Measurements from ENCODE around the gene TEDC1. TPM values are rescaled to one million over a fixed set of nuclear protein-coding genes. Genes with fewer than 3 reads are reported as not detected.

The TEDC1 gene
- total RNA-seq, 4 donors from 2014 or later: 7.1 to 12.8 (median 7.6) TPM

- H3K27ac ChIP-seq: no peak overlapping the region
- intact Hi-C loops (cut with DNase I): no loop called here
- WGBS, 2 donors: 90% methylated on average over 2 of the region's 38 CpGs; no CpG with 5 or more reads in 1 of the 2 donors
- no peaks in the 10 kb centered on the region for H3K36me3 ChIP-seq
- peaks cover 0 to 6% (median 0%) of the 10 kb centered on the region in 4 donors for H3K27me3 ChIP-seq
- peaks cover 0 to 6% (median 0%) of the 10 kb centered on the region in 3 donors for H3K9me3 ChIP-seq
- H3K4me1 ChIP-seq: no peaks in the 10 kb centered on the region
- H3K4me3 ChIP-seq: no peak overlapping the region
- DNase-seq: no peak
- TF ChIP-seq POLR2A (IDR thresholded peaks at IDR 0.05): no peak
- no peak for TF ChIP-seq CTCF (IDR thresholded peaks at IDR 0.05)
Measured at GRCh38 chr14:105547741-105548169, 56.7 kb downstream of the TEDC1 start.

Other genes with a start within 250 kb of the TEDC1 start
- 10 to 100 TPM; 41.0 to 52.7 (median 46.9) TPM for gene BTBD6, start 242.7 kb upstream of the TEDC1 start, total RNA-seq
- 10 to 100 TPM; 22.2 to 37.9 (median 26.2) TPM for gene BRF1, start 190.2 kb upstream of the TEDC1 start, total RNA-seq
- gene PACS2, start 176.5 kb upstream of the TEDC1 start, total RNA-seq: 10 to 100 TPM; 20.2 to 42.3 (median 30.9) TPM
- gene TEX22, start 92.7 kb upstream of the TEDC1 start, total RNA-seq: under 1 TPM in 1 of 4 donors, not detected in 3; 0.57 TPM
- 10 to 100 TPM; 19.9 to 64.7 (median 39.6) TPM for gene MTA1, start 71.4 kb upstream of the TEDC1 start, total RNA-seq
- gene CRIP2, start 16.4 kb upstream of the TEDC1 start, total RNA-seq: 100 to 1,000 TPM in 2 of 4 donors, 10 to 100 TPM in 2; 44.2 to 118 (median 80.7) TPM
- 10 to 100 TPM in 3 of 4 donors, 1 to 10 TPM in 1; 8.2 to 35.6 (median 24.7) TPM for gene CRIP1, start 4.4 kb upstream of the TEDC1 start, total RNA-seq
- 1 to 10 TPM in 3 of 4 donors, under 1 TPM in 1; 0.61 to 2.1 (median 1.6) TPM for gene TMEM121, start 35.3 kb downstream of the TEDC1 start, total RNA-seq